GM21367 (cell line): ENCODE data around the gene TSC2.

ENCODE experiments used
- ATAC-seq: cut with Tn5 transposase; IDR thresholded peaks from one replicate; pipeline ENCODE4 v1.9.1; 2021; ENCODE audit not compliant: unreplicated experiment

The TSC2 gene

DNA sequence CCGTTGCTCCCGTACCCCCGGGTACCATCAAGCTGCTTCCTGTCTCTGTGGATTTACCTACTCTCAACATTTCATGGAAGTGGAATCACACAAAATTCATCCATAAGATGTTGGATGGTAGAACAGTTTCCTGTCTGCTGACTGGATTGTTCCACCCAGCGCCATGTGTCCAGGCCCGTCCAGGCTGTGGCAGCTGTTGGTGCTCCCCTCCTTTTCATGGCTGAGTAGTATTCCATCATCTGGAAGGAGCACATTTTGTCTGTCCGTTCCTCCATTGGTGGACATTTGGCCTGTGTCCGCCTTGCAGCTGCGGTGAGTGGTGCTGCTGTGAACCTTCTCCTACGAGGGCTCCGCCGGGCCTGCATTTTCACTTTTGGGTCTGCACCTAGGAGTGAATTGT, 18.4 kb downstream of the TSC2 start:
- ATAC-seq, result no peak

- no peak for ATAC-seq
Observed at GRCh38 chr16:2070576-2071453, 23.0 kb downstream of the TSC2 start.

- ATAC-seq, result no peak
Observed at GRCh38 chr16:2071454-2072202, 23.8 kb downstream of the TSC2 start.

- ATAC-seq, result no peak
Observed at GRCh38 chr16:2072926-2073325, 25.1 kb downstream of the TSC2 start.

- no peak for ATAC-seq
Observed at GRCh38 chr16:2074071-2074470, 26.3 kb downstream of the TSC2 start.

DNA sequence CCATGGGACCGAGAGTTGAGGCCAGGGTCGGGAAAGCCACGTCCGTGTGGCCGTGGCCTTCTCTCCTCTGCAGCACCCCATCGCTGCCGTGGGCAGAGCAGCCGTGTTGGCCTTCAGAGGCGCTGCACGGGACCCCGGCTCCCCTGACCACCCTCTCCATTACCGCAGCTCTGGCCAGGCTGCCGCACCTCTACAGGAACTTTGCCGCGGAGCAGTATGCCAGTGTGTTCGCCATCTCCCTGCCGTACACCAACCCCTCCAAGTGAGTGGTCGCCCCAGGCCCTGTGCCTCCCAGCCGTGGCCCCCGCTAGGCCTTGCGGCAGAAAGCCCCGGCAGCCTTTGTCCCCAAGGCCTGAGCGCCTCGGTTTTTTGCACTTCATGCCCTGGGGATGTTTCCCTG, 27.8 kb downstream of the TSC2 start:
- no peak for ATAC-seq

DNA sequence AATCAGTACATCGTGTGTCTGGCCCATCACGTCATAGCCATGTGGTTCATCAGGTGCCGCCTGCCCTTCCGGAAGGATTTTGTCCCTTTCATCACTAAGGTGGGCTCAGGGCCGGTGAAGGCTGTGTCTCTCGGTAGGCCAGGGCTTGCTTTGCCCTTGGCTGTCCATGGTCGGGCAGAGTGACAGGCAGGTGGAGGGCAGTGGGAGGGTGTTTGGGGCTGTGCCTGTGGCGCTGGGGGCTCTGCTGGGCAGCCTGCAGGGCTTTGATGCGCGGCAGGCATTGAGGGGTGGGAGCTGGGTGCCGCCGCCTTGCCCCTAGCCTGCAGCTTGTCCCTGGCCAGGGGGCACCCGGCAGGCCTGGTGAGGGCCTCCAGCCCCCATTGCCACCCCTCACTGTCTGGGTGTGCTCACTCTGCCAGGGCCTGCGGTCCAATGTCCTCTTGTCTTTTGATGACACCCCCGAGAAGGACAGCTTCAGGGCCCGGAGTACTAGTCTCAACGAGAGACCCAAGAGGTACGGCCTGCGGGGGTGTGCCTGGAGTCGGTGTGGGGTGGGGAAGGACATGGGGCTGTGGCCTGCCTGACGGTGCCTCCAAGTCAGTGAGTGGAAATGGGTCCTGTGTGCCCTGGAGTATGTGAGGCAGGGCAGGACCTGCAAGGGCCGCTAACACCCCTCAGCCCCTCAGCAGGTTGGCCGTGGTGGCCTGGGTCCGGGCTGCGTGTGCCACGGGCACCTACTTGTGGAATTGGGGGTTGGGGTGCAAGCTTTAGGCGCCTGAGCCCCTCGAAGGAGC, 28.5 kb downstream of the TSC2 start:
- ATAC-seq, result no peak

GRCh38 chr16:2077016-2077415, 29.2 kb downstream of the TSC2 start:
- no peak for ATAC-seq

GRCh38 chr16:2077696-2078095, 29.9 kb downstream of the TSC2 start:
- ATAC-seq, result no peak

- no peak for ATAC-seq
Observed at GRCh38 chr16:2078096-2078495, 30.3 kb downstream of the TSC2 start.

DNA sequence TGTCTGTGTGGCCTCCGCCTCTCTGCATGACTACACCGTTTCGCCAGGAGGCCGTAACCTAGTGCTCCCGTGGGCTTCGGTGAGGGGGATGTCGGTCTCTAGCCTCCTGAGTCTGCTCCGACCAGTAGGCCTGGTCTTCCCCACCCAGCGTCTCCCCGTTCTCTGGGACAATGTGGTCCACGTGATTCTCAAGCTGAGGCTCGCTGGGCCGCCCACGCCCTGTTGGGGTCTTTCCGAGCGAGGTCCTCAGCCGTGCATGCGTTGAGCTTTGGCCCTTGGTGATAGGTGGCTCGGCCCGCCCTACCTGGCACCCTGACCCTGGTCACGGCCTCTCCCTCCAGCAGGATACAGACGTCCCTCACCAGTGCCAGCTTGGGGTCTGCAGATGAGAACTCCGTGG, 30.9 kb downstream of the TSC2 start:
- no peak for ATAC-seq

DNA sequence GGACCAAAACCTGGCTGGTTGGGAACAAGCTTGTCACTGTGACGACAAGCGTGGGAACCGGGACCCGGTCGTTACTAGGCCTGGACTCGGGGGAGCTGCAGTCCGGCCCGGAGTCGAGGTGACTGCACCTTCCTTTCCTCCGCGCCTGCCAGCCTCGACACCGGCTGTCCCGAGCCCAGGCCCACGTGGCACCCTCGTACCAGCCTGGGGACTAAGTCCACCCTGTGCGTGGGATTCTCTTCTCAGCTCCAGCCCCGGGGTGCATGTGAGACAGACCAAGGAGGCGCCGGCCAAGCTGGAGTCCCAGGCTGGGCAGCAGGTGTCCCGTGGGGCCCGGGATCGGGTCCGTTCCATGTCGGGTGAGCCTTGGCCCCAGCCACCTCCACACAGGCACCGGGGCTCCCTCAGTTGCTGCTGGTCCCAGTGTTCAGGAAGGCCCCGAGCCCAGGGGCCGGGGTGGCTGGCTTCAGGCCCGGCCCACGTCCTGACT, 31.6 kb downstream of the TSC2 start:
- no peak for ATAC-seq

DNA sequence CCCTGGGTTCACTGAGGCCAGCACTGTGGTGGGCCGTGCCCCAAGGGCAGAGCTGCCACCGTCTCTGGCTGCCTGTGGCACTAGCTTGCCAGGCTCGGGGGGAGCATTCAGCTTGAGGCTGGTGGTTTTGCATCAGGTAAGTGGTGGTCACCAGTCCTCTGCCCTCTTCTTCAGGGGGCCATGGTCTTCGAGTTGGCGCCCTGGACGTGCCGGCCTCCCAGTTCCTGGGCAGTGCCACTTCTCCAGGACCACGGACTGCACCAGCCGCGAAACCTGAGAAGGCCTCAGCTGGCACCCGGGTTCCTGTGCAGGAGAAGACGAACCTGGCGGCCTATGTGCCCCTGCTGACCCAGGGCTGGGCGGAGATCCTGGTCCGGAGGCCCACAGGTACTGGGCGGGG, 32.2 kb downstream of the TSC2 start:
- no peak for ATAC-seq

DNA sequence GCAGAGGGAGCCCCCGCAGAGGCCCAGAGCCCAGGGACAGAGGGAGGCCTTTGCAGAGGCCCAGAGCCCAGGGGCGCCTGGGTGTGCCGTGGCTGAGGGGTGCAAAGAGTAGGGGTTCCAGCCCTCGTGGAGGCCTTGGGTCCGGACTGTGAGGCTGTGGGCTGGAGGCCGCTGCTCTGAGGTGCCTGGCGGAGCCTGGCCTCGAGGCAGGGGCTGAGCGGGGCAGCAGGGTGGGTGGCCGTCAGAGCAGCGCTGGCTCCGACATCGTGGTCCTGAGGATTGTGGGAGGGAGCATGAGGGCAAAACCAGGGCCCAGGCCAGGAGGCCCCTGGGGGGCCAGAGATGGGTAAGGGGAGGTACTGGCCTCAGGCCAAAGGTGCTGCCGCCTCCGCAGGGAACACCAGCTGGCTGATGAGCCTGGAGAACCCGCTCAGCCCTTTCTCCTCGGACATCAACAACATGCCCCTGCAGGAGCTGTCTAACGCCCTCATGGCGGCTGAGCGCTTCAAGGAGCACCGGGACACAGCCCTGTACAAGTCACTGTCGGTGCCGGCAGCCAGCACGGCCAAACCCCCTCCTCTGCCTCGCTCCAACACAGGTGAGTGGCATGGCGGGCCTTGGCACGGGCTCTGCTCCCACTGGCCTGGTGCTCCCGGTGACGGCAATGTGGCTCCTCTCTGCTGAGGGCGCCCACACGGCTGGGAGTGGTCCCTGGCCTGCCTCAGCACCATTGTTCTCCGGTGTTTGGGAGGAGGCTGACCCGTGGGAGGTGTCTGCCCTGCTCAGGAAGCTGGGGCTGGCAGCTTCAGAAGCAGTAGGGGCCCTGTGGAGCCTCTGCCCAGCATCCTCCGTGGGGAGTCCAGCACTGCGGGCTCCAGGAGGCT, 33.7 kb downstream of the TSC2 start:
- no peak for ATAC-seq

DNA sequence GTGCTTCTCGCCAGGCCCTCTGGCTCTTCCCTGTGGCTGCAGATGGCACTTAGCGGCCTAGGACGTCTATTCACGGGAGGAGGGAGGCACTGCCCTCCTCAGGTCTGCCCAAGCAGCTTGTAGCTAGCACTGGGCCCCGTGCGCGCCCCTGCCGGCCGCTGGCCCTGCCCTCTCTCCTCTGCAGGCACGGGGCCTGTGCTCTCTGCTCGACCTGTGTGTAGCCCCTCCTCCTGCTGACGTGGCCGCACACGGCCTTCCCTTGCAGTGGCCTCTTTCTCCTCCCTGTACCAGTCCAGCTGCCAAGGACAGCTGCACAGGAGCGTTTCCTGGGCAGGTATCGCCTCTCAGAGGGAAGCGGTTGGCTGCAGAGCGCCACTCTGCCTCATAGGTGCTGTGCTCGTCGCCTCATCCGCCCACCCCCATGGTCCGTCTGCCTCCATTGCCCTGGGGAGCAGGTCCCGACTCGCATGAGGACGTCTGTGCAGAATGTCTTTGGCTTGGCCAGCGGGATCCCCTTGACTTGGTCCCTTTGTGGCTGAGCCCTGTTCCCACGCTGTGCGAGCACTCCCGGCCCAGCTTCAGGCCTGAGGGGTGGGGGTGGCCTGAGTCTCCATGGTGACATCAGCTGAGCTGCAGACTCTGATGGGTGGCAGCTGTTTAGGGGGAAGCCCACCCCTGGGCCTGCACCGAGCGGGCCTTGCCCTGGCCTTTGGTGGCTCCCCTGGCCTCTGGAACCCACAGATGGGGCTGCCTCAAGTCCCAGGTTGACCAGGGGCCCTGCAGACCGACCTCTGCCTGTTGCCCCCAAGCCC, 34.6 kb downstream of the TSC2 start:
- ATAC-seq, result no peak

- ATAC-seq, result no peak
Observed at GRCh38 chr16:2082983-2083364, 35.2 kb downstream of the TSC2 start.

DNA sequence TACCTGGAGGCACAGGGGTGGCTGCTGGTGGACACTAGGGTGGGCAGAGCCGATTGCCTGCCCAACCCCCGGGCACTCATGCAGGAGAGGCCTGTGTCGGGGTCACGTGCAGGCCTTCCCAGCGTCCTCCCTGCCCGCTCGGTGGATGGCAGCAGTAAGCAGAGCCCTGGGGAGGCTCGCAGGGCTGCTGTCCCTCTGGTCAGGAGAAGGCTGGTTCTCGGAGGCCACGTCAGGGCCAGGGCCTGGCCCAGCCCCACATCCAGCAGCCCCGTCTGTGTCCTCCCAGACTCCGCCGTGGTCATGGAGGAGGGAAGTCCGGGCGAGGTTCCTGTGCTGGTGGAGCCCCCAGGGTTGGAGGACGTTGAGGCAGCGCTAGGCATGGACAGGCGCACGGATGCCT, 35.6 kb downstream of the TSC2 start:
- ATAC-seq, result no peak

GRCh38 chr16:2083876-2084780, 36.3 kb downstream of the TSC2 start:
- no peak for ATAC-seq
